GM21576 (cell line): ENCODE results near the gene P4HA3.

Source experiments
- ATAC-seq: cut with Tn5 transposase; IDR thresholded peaks from one replicate; pipeline ENCODE4 v1.9.1; 2021; ENCODE audit warnings: mild to moderate bottlenecking, moderate library complexity; ENCODE audit not compliant: unreplicated experiment

Gene P4HA3

GRCh38 chr11:74268456-74268855, 43.0 kb downstream of the P4HA3 start:
- no peak for ATAC-seq

DNA sequence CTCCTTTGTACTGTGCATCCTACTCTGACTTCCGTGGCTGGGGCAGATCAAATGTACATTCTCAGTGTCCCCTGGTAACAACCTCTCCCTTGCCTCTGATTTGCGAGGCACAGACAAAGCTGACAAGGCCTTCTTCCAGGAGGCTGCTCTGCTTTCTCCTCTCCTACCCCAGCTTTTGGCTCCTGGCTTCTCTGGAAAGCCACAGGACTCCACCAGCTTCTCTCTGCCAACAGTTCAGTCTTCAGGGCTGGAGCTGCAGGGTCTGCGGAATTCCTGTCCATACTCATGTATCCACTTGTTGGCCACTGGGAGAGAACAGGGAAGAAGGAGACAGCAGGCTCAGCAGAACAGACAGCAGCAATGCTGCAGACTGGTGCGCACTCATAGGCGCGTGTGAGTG, 44.4 kb downstream of the P4HA3 start:
- ATAC-seq: no peak

DNA sequence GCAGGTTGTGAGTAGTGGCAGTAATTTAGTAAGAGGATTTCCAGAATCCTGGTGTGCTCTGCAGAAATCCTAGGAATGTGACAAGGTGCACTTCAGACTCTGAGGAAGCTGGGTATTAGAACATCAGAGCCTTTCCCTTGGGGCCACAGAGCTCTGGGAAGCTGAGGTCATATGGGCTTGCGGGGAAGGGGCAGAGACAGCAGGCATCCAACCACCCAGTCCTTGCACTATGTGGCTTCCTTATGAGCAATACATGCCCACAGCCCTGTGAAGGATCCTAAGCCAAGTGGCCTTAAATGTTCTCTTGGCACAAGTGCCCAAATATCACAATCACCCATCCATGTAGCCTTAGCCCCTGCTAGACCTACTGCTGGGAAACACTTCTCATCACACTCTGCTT, 46.2 kb downstream of the P4HA3 start:
- no peak for ATAC-seq

- ATAC-seq: no peak
These were observed 48.7 kb downstream of the P4HA3 start for GRCh38 chr11:74262725-74263124.

DNA sequence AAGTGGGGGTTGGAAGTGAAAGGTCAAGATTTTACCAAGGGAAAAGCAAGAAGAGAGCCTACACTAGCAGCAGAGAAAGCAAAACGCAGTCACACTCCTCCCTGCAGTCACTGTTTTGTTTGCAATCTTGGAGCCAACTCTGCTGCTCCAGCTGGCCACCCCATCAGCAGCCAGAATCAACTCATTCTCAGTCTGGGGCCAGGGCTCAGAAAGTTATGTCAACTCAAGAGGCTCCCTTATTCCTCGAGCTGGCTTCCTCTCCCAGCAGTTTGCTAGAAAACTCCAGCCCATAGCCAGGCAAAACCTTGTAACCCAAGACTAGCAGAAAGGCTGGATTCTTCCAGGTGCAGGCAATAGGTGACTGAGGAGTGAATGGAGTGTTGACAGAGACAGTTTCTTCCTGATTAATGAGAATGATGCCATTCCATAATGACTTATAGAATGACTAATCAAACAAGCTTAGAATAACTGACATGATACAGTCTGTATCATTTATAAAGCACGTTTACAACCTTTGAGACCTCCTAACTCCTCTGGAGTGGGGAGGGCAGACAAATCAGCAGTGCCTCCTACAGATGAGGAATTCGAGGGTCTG, 53.4 kb downstream of the P4HA3 start:
- ATAC-seq: no peak

DNA sequence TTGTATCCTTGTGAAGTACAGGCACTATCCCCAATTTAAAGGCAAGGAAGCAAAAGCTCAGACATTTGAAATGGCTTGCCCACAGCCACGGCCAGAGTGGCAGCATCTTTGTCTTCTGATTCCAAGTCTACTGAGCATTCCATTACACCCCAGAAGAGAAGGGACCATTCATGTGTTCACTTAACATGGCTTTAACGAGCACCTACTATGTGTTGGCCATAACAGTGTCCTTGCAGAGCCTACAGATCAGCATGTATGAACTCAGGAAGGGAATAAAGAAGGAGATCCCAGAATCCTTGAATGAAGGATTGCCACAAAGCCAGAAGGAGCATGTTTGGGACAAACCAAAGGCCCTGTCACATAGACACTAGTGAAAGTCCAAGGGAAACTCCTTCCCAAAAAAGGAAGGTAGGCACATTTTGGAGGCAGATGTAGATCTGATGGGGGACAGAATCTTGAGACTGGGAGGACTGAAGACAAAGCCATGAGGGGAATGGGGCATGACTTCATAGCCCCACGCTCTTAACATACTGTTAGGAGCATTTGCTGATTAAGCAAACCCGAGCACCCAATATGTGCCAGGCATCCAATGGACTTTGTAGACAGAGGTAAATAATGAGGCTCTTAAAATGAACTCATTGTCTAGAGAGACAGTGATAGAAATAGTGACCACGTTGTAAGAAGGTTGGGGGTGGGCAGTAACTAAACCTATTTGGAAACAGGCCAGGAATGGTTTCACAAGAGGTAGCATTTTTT, 54.9 kb downstream of the P4HA3 start:
- no peak for ATAC-seq

GRCh38 chr11:74255741-74256375, 55.6 kb downstream of the P4HA3 start:
- ATAC-seq: no peak

DNA sequence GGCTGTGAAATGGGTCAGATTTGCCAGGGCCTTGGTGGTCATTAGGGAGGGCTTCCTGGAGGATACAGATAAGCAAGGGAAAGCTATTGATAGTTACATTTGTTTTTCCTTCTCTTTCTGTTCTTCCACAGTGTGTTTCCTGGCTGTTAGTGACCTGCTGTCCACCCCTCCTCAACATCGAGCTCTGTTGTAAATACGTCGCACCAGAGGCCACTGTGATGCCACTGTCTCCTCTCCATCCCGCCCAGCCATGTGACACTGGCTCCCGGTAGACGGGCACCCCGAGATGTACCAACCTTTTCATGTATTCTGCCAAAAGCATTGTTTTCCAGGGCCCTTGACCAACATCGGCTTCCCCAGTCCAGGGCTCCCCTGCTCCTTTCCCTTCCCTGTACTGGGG, 58.1 kb downstream of the P4HA3 start:
- ATAC-seq: no peak

DNA sequence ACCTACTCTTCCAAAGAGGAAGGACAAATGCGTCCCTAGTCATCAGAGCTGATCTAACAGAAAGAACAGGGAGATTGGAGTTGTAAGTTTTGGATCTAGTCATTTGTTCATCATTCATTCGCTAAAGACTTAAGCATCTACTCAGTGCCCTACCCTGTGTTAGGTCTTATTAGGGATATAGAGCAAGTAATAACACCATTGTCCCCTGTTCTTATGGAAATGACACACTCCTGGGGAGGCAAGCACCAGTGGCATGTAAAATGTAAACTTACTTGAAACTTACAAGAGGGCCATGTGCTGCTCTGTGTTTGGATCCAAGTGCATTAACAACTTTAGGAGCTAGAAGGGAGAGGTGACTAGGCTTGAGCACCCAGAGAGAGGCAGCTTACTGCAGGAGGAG, 61.9 kb downstream of the P4HA3 start:
- no peak for ATAC-seq

GRCh38 chr11:74248469-74248868, 63.0 kb downstream of the P4HA3 start:
- no peak for ATAC-seq

GRCh38 chr11:74238243-74238642, 73.2 kb downstream of the P4HA3 start:
- no peak for ATAC-seq

DNA sequence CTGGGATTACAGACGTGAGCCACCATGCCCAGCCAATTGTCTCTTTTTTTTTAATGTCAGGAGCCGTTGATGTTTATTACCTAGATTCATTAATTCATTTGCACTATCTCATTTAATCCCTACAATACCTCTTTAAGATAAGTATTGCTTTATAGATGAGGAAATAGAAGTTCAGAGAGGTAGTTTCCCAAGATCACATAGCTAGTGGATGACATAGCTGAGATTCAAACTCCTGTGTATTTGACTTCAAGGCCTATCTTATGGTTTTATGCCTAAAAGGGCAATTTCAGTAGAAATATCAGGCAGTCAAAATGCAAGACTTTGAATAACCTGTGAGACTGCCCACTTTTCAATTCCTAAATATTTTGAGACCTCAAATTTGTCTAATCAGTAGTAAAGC, 73.9 kb downstream of the P4HA3 start:
- no peak for ATAC-seq

- no peak for ATAC-seq
These were observed 76.3 kb downstream of the P4HA3 start for GRCh38 chr11:74235121-74235520.

DNA sequence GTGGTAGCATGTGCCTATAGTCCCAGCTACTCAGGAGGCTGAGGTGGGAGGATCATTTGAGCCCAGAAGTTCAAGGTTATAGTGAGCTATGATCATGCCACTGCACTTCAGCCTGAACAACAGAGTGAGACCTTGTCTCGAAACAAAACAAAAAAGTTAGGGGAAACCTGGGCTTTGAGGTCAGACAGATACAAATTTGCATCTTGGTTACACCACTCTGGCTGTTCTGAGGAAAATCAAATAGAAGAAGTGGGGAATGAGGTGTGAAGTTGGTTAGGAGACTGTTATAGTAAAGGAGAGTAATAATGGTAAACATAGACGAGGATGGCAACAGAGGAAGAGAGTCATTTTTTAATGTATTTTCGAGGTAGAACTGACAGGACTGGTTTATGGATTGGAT, 77.8 kb downstream of the P4HA3 start:
- ATAC-seq: no peak

DNA sequence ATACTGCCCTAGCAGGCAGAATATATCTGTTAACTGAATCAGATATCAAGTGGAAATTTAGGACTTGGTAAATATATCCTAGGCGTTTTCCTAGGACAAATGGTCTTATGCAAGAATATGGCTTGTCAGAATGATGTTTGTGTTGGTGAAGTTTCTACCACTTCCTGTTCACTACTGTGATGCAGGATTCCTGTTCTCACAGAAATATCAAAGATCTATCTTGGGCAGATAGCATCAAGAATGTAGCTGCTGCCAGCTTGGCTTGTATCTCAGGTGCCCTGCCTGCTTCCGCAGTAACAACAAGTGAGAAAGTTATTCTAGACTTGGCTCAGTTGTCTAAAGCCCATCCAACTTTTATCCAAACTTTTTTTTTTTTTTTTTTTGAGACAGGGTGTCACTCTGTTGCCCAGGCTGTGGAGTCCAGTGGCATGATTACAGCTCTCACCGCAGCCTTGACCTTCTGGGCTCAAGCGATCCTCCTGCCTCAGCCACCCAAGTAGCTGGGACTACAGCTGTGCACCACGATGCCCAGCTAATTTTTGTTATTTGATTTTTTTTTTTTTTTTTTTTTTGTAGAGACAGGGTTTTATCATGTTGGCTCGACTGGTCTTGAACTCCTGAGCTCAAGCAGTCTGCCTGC, 79.0 kb downstream of the P4HA3 start:
- no peak for ATAC-seq

GRCh38 chr11:74226907-74227306, 84.5 kb downstream of the P4HA3 start:
- ATAC-seq: no peak

GRCh38 chr11:74225565-74225964, 85.9 kb downstream of the P4HA3 start:
- ATAC-seq: no peak

DNA sequence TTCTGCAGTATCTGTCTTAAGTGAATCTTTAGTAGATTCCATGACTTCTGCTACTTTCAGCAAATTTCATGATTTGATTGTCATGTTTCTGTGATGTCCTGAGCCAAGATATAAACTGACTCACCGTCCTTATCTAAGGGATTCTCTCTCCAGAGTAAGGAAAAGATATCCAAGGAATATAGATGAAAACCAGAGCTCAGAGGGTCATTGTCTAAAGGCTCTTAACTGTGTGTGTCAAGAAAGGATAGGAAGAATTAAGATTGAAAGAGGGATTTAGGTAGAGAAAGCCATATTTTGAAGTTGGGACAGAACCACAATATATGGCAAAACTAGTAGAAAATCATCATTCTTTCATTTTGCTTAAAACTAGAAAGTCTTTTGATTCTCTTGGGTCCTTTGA, 89.6 kb downstream of the P4HA3 start:
- ATAC-seq: no peak

- no peak for ATAC-seq
These were observed 91.1 kb downstream of the P4HA3 start for GRCh38 chr11:74220376-74220775.
